GM12878 (cell line): ENCODE measurements around the gene ZSWIM6. TPM values are rescaled to one million over a fixed set of nuclear protein-coding genes. Genes with fewer than 3 reads are reported as not detected.

Source experiments
- ATAC-seq: fragments of 200-7000 bp; cut with Tn5 transposase; 3 replicates; pipeline ENCODE4 v1.9.1; 2020; ENCODE audit warnings: mild to moderate bottlenecking, moderate library complexity
- BruUV-seq: library from RNA; stranded (reverse); fragments of 400-500 nt; replicated peaks from 2 replicates; lab custom pipeline; 2021; lab: Mats Ljungman, UMichigan
- CTCF ChIA-PET: fragments of 300-600 bp; sonication (Branson Sonifier 250); formaldehyde crosslinking; extraction: SDS; loops from one replicate; lab custom pipeline; 2021; ENCODE audit warnings: inconsistent platforms; lab: Yijun Ruan, JAX
- POLR2A ChIA-PET: fragments of 350-600 bp; formaldehyde crosslinking; extraction: SDS; loops from one replicate; lab custom pipeline; 2021; ENCODE audit warnings: inconsistent platforms; lab: Charles Lee
- RAD21 ChIA-PET: fragments of 300-600 bp; sonication (Branson Sonifier 250); formaldehyde crosslinking; loops from one replicate; lab custom pipeline; 2023; ENCODE audit warnings: antibody characterized with exemption; ENCODE audit not compliant: unreplicated experiment; lab: Charles Lee
- SMC1A ChIA-PET: fragments of 300-600 bp; sonication (Branson Sonifier 250); formaldehyde crosslinking; loops from one replicate; lab custom pipeline; 2023; ENCODE audit not compliant: unreplicated experiment, uncharacterized antibody; lab: Charles Lee
- DNase-seq: peaks from one replicate; pipeline ENCODE4 v3.0.0-alpha.2; 2011; ENCODE audit warnings: low read depth, low spot score
- FAIRE-seq: peaks from 3 replicates; lab custom pipeline; 2011; peaks lifted over from hg19 to GRCh38; lab: Jason Lieb, UNC
- H2AFZ ChIP-seq: 2 replicates; pipeline ENCODE4 v1.6.0; 2011; ENCODE audit warnings: low read depth, low read length, control low read depth; ENCODE audit not compliant: control insufficient read depth
- H3K27ac ChIP-seq: 2 replicates; pipeline ENCODE4 v1.5.1; 2011; ENCODE audit warnings: control low read depth; ENCODE audit not compliant: control insufficient read depth, insufficient read depth
- H3K27me3 ChIP-seq, 2 experiments: replicated peaks in 1 of 2; 2 replicates each; pipeline versions ENCODE4 v1.6.0 to v1.6.1; 2011; ENCODE audit warnings: low read length in 1 of 2; ENCODE audit not compliant: control insufficient read depth in 2 of 2, insufficient read depth in 2 of 2
- H3K36me3 ChIP-seq, 2 experiments: 2 replicates each; pipeline ENCODE4 v1.5.1; 2011; ENCODE audit warnings: low read length in 1 of 2; ENCODE audit not compliant: control insufficient read depth in 2 of 2, insufficient read depth in 2 of 2
- H3K4me1 ChIP-seq: 2 replicates; pipeline ENCODE4 v1.6.1; 2011; ENCODE audit warnings: mild to moderate bottlenecking, low read length, moderate library complexity, mixed read lengths; ENCODE audit not compliant: control insufficient read depth, insufficient read depth
- H3K4me2 ChIP-seq: 2 replicates; pipeline ENCODE4 v1.6.0; 2011; ENCODE audit warnings: control low read depth; ENCODE audit not compliant: control insufficient read depth, insufficient read depth
- H3K4me3 ChIP-seq: fragments of 200-600 bp; sonication (generic); 2 replicates; pipeline ENCODE4 v1.5.1; 2016
- H3K79me2 ChIP-seq: 2 replicates; pipeline ENCODE4 v1.6.0; 2011; ENCODE audit warnings: low read length; ENCODE audit not compliant: control insufficient read depth, insufficient read depth
- H3K9ac ChIP-seq: 2 replicates; pipeline ENCODE4 v1.8.0; 2011; ENCODE audit warnings: low read length, control low read depth, mixed read lengths; ENCODE audit not compliant: control insufficient read depth, insufficient read depth
- H3K9me3 ChIP-seq: replicated peaks from 3 replicates; pipeline ENCODE4 v1.5.1; 2011; ENCODE audit warnings: mild to moderate bottlenecking, low read length; ENCODE audit not compliant: control insufficient read depth, insufficient read depth
- H4K20me1 ChIP-seq: 2 replicates; pipeline ENCODE4 v1.6.0; 2011; ENCODE audit not compliant: control insufficient read depth, insufficient read depth
- CEBPZ ChIP-seq: fragments of 150-350 bp; IDR thresholded peaks from 2 replicates; pipeline ENCODE4 v1.6.1; 2016; ENCODE audit warnings: low read depth, low read length
- EP300 ChIP-seq, 2 experiments: fragments of 150-350 bp in 1 of 2; IDR thresholded peaks; 2 replicates each; pipeline ENCODE4 v1.6.1; 2011 to 2012; ENCODE audit warnings: low read depth in 2 of 2, low read length in 2 of 2, borderline replicate concordance in 1 of 2, improper control_type of control experiment in 1 of 2, inconsistent platforms in 1 of 2; ENCODE audit not compliant: control insufficient read depth in 1 of 2
- EZH2 ChIP-seq: IDR thresholded peaks from 2 replicates; pipeline ENCODE4 v1.6.1; 2012; ENCODE audit warnings: low read depth, mild to moderate bottlenecking, control low read depth, inconsistent platforms, low read length, borderline replicate concordance; ENCODE audit not compliant: control insufficient read depth
- FOS ChIP-seq: IDR thresholded peaks from 3 replicates; pipeline ENCODE4 v1.6.1; 2011; ENCODE audit warnings: borderline replicate concordance; ENCODE audit not compliant: insufficient read length; ENCODE audit errors: extremely low read depth
- IRF5 ChIP-seq: fragments of 450-650 bp; IDR thresholded peaks from 2 replicates; pipeline ENCODE4 v1.6.1; 2017; ENCODE audit warnings: borderline replicate concordance
- JUND ChIP-seq: IDR thresholded peaks from 2 replicates; pipeline ENCODE4 v1.6.1; 2012; ENCODE audit warnings: low read depth, mild to moderate bottlenecking, low read length, improper control_type of control experiment, moderate library complexity
- KDM1A ChIP-seq: fragments of 200-600 bp; sonication (generic); IDR thresholded peaks from 2 replicates; pipeline ENCODE4 v1.6.1; 2016; ENCODE audit warnings: borderline replicate concordance
- NFIC ChIP-seq: IDR thresholded peaks from 2 replicates; pipeline ENCODE4 v1.6.1; 2012; ENCODE audit warnings: low read depth, mild to moderate bottlenecking, inconsistent platforms, low read length, moderate library complexity
- NFXL1 ChIP-seq: fragments of 450-650 bp; IDR thresholded peaks from 2 replicates; pipeline ENCODE4 v1.6.1; 2017; ENCODE audit warnings: antibody characterized with exemption, mild to moderate bottlenecking, borderline replicate concordance
- NFYA ChIP-seq: IDR thresholded peaks from 2 replicates; pipeline ENCODE4 v1.6.1; 2011; ENCODE audit warnings: low read depth, mild to moderate bottlenecking, low read length, improper control_type of control experiment, borderline replicate concordance
- PML ChIP-seq: IDR thresholded peaks from 2 replicates; pipeline ENCODE4 v1.6.1; 2012; ENCODE audit warnings: low read length, inconsistent platforms
- POLR2A ChIP-seq: IDR thresholded peaks from 2 replicates; pipeline ENCODE4 v1.6.1; 2011; ENCODE audit warnings: low read depth, mild to moderate bottlenecking, low read length
- POU2F2 ChIP-seq: IDR thresholded peaks from 3 replicates; pipeline ENCODE4 v1.6.1; 2011; ENCODE audit warnings: low read depth, mild to moderate bottlenecking, low read length, borderline replicate concordance
- SMAD5 ChIP-seq: IDR thresholded peaks from 2 replicates; pipeline ENCODE4 v1.6.1; 2016; ENCODE audit warnings: antibody characterized with exemption, low read depth
- SRF ChIP-seq, 2 experiments: IDR thresholded peaks; 2 replicates each; pipeline ENCODE4 v1.6.1; 2011; ENCODE audit warnings: low read depth in 2 of 2, low read length in 2 of 2, mild to moderate bottlenecking in 1 of 2, moderate library complexity in 1 of 2
- STAT1 ChIP-seq: fragments of 450-650 bp; conservative IDR thresholded peaks from 2 replicates; pipeline ENCODE4 v1.6.1; 2014; ENCODE audit warnings: antibody characterized with exemption, mild to moderate bottlenecking
- ZNF24 ChIP-seq: fragments of 450-650 bp; IDR thresholded peaks from 2 replicates; pipeline ENCODE4 v1.6.1; 2017; ENCODE audit warnings: antibody characterized with exemption, mild to moderate bottlenecking
- ZZZ3 ChIP-seq: IDR thresholded peaks from 2 replicates; pipeline ENCODE4 v1.6.1; 2011; ENCODE audit warnings: low read depth; ENCODE audit not compliant: control insufficient read depth, insufficient read length
- WGBS: methylation state at CpG from one replicate; pipeline ENCODE4 v1.1.6; 2016; ENCODE audit warnings: low lambda C conversion rate; ENCODE audit not compliant: insufficient replicate concordance, insufficient coverage; ENCODE audit errors: missing lambda C conversion rate; 5-methylcytosine and 5-hydroxymethylcytosine counted together
- in situ Hi-C: fragments of 300-500 bp; cut with MboI; formaldehyde crosslinking; loops from 9 replicates; pipeline ENCODE4 v1.14.3; 2018; ENCODE audit warnings: mixed read lengths
- intact Hi-C: fragments of 100-400 bp; cut with micrococcal nuclease; formaldehyde crosslinking; loops from one replicate; pipeline ENCODE4 v1.14.2; 2022; ENCODE audit not compliant: unreplicated experiment
- polyA plus RNA-seq, 11 experiments: library from polyadenylated mRNA; depleted of rRNA in 4 of 11; unstranded in 6 of 11; stranded (reverse) in 5 of 11; fragments of >200 nt; fragmentation: Nextera tagmentation in 4 of 11; fragmentation: Illumina TruSeq in 1 of 11; extraction: Ambion mirVana in 4 of 11; extraction: Trizol in 1 of 11; gene quantifications; 1 replicate in 1 of 11; 2 replicates in 10 of 11; pipeline versions ENCODE4 v1.2.1 to v1.2.3, GENCODE V29; 2011 to 2016; ENCODE audit warnings: inconsistent platforms in 2 of 11, missing spikeins in 2 of 11, low read depth in 1 of 11
- total RNA-seq, 4 experiments: library from RNA; depleted of rRNA in 3 of 4; stranded (reverse); fragments of >200 nt in 3 of 4; fragmentation: Illumina TruSeq in 1 of 4; extraction: Trizol in 1 of 4; gene quantifications; 2 replicates each; pipeline versions ENCODE4 v1.2.1 to v1.2.3, GENCODE V29; 2013 to 2021

The ZSWIM6 gene
- total and polyA plus RNA-seq, 10 of the 15 experiments (the other 5 are each of a cell fraction or from before 2014, with no cell fraction given): 0.53 to 6.2 (median 3.4) TPM

DNA sequence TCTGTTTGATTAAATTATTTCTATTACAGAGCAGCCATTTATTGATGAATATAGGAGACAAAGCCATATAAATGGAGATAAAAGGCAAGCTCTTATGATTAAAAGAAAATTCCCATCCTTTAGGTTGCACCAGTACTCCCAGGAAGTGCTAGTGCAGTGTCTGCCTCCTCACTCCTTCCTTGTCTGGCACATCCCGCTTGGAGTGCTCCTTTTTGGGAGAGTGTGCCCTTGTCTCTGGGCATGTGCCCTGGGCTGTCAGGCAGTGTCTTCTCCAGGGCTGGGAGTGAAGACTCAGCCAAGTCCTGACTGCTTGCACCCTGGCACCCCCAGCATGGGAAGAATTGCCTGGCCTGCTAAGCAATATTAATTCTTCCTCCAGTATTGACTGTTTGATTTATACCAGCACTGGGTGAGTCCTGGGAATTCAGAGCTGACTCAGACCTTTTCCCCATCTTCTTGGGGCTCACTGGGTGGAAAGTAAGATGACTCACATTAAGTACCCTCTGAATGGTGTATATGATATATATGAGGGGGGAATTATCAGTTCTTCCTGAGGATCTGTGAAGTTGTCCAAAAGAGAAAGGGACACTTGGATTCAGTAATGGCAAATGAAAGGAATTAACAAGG lies 62.1 kb downstream of the ZSWIM6 start:
- in situ Hi-C loops: no loop called here
- ChIA-PET SMC1A (interaction anchor here (1.3 kb wide), 1 partner anchor 47 kb away, joined by 3 read pairs; no protein-coding TSS in a partner anchor), RAD21 (no interaction called here), CTCF (no interaction called here), POLR2A (no interaction called here)
- Histone ChIP-seq H3K27me3 (no peaks in the 10 kb centered on the region), H3K9me3 (no peaks in the 10 kb centered on the region), H3K27ac (no peak overlapping the region), H3K4me1 (no peaks in the 10 kb centered on the region), H3K79me2 (no peaks in the 10 kb centered on the region), H3K4me2 (no peak overlapping the region), H3K4me3 (no peak overlapping the region), H3K9ac (no peak overlapping the region), H2AFZ (no peak overlapping the region), H3K36me3 (no peaks in the 10 kb centered on the region), H4K20me1 (no peaks in the 10 kb centered on the region)
- ATAC-seq (no peak), FAIRE-seq (no peak), DNase-seq (no peak)
- 100% methylated on average over 1 of the region's 1 CpG for WGBS
- no peak for TF ChIP-seq PML
- TF ChIP-seq FOS: no peak
- TF ChIP-seq STAT1: no peak
- no peak for TF ChIP-seq NFXL1
- no peak for TF ChIP-seq SMAD5
- TF ChIP-seq JUND: no peak
- no peak for TF ChIP-seq IRF5
- TF ChIP-seq SRF (IDR thresholded peaks at IDR 0.05; ENCODE audit: low read depth in 2 of 2, low read length in 2 of 2): no peak
- TF ChIP-seq CEBPZ: no peak
- no peak for TF ChIP-seq EP300 (IDR thresholded peaks at IDR 0.05; ENCODE audit: borderline replicate concordance in 1 of 2, control insufficient read depth in 1 of 2, low read depth in 2 of 2, low read length in 2 of 2)
- no peak for TF ChIP-seq ZNF24
- TF ChIP-seq KDM1A: no peak
- no peak for TF ChIP-seq ZZZ3
- no peak for TF ChIP-seq POU2F2
- no peak for TF ChIP-seq POLR2A
- TF ChIP-seq EZH2: no peak
- TF ChIP-seq NFYA: no peak
- TF ChIP-seq NFIC: no peak
- BruUV-seq: no TSS peak
- intact Hi-C loops: no loop called here
